Measurements from ENCODE around the gene ANKRD39. TPM values are rescaled to one million over a fixed set of nuclear protein-coding genes. Genes with fewer than 3 reads are reported as not detected.
A peak's percentile ranks its signal among the peaks of the same experiment; 100 is the strongest.

ANKRD39 gene
- total and polyA plus RNA-seq, 9 of the 15 experiments (the other 6 are each of a cell fraction or from before 2014, with no cell fraction given) = 8.2 to 33.1 (median 23.8) TPM

DNA sequence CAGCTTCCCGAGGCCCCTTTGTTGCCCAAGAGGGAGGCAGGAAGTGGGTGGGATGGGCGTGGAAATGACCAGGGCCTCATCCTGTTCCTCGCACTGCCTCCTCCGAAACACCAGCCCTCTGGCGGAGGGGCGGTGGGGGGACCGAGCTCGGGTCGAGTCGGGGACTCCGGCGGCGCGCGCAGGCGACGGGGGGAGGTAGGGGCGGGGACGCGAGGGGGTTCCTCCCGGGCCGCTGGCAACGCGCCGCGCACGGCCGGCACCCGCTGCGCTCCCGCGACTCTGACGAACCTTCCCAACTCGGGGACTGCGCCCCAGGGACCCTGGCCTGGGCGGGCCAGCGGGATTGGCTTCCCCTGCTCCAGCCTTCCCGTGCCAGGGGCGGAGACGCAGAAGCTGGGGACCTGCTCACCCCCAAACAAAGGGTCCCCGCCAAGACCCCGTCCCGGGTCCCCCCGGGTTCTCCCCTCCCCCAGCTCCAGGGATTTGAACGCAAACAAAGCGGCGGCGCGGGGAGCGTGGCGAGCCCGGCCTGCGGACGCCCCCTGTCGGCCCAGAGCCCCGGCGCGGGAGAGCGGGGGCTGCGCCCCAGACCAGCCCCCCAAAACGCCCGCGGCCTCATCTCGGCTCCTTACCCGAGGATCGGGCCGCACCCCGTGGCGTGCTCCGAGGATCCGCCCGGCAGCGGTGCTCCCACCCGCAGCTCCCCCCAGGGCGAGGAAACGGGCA lies 10.9 kb upstream of the ANKRD39 start (continued):
- TF ChIP-seq LCOR (CRISPR knock-in tag; IDR thresholded peaks at IDR 0.05) (0 out of 2 replicates have a peak, but pooled peaks have one; percentile 45), NFIC (IDR thresholded peaks at IDR 0.05) (peak; percentile 43), NRF1 (conservative IDR thresholded peaks at IDR 0.05 in 1 of 2, IDR thresholded peaks at IDR 0.05 in 1 of 2) (peak; percentile 63 to 66), HMGXB4 (CRISPR knock-in tag; IDR thresholded peaks at IDR 0.05) (peak; percentile 90; the same call in 1 of the 2 replicates), DMBX1 (CRISPR knock-in tag; IDR thresholded peaks at IDR 0.05; ENCODE audit: borderline replicate concordance) (no peak), ZZZ3 (IDR thresholded peaks at IDR 0.05) (no peak), E2F3 (CRISPR knock-in tag; IDR thresholded peaks at IDR 0.05) (peak; percentile 45; the same call in 1 of the 2 replicates), RBFOX2 (IDR thresholded peaks at IDR 0.05; ENCODE audit: low read depth, low read length) (peak; percentile 54), REST (IDR thresholded peaks at IDR 0.05; ENCODE audit: borderline replicate concordance) (0 out of 2 replicates have a peak, but pooled peaks have one; percentile 23), REST (CRISPR knock-in tag; IDR thresholded peaks at IDR 0.05; ENCODE audit: low read depth) (no peak), KLF1 (tag; IDR thresholded peaks at IDR 0.05) (no peak)
- TF ChIP-seq, protein P1, sequence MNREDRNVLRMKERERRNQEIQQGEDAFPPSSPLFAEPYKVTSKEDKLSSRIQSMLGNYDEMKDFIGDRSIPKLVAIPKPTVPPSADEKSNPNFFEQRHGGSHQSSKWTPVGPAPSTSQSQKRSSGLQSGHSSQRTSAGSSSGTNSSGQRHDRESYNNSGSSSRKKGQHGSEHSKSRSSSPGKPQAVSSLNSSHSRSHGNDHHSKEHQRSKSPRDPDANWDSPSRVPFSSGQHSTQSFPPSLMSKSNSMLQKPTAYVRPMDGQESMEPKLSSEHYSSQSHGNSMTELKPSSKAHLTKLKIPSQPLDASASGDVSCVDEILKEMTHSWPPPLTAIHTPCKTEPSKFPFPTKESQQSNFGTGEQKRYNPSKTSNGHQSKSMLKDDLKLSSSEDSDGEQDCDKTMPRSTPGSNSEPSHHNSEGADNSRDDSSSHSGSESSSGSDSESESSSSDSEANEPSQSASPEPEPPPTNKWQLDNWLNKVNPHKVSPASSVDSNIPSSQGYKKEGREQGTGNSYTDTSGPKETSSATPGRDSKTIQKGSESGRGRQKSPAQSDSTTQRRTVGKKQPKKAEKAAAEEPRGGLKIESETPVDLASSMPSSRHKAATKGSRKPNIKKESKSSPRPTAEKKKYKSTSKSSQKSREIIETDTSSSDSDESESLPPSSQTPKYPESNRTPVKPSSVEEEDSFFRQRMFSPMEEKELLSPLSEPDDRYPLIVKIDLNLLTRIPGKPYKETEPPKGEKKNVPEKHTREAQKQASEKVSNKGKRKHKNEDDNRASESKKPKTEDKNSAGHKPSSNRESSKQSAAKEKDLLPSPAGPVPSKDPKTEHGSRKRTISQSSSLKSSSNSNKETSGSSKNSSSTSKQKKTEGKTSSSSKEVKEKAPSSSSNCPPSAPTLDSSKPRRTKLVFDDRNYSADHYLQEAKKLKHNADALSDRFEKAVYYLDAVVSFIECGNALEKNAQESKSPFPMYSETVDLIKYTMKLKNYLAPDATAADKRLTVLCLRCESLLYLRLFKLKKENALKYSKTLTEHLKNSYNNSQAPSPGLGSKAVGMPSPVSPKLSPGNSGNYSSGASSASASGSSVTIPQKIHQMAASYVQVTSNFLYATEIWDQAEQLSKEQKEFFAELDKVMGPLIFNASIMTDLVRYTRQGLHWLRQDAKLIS (CRISPR knock-in tag; IDR thresholded peaks at IDR 0.05) = no peak; the same call in 1 of the 2 replicates
- TF ChIP-seq, protein P2, sequence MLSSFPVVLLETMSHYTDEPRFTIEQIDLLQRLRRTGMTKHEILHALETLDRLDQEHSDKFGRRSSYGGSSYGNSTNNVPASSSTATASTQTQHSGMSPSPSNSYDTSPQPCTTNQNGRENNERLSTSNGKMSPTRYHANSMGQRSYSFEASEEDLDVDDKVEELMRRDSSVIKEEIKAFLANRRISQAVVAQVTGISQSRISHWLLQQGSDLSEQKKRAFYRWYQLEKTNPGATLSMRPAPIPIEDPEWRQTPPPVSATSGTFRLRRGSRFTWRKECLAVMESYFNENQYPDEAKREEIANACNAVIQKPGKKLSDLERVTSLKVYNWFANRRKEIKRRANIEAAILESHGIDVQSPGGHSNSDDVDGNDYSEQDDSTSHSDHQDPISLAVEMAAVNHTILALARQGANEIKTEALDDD (IDR thresholded peaks at IDR 0.05) = no peak

All from K562 (cell line).